Measurements from ENCODE around the gene NEO1.

NEO1 gene

DNA sequence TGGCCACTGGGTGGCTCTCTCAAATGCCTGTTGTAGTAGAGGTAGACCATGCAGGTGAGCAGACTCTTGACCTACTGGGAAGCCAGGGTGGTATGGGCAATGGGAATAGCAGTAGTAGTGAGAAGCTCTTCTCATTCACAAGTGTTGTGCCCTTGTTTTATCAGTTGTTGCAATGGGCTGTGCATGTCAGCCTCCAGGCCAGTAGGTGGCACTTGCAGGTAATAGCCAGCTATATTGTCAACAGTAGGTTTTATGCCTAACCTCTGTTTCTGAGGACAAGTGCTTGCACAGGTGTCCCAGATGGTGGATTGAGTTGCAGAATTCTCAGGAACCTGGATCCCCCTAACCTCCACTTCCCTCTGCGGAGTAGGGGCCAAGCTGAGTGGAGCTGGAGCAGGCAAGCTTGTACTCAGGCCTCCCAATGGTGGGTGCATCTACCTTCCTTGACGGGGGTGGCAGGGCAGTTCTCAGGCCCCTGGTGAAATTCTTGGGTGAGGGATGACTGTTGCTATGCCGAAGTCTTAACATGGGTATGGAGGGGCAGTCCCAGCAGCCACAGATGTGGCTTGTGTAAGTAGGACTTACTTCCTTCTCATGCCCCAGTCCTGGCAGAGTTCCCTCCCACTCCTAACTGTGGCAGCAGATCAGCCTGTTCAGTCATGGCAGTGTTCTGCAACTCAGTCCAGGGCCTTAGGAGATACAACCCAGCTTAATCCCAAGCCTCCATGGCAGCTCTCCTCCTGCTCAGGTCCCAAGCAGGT is 104.3 kb downstream of the NEO1 start:
- Histone ChIP-seq H2AFZ (ENCODE audit: low read length) (no peak overlapping the region), H3K9me2 (ENCODE audit: low read depth, low read length) (no peaks in the 10 kb centered on the region)

DNA sequence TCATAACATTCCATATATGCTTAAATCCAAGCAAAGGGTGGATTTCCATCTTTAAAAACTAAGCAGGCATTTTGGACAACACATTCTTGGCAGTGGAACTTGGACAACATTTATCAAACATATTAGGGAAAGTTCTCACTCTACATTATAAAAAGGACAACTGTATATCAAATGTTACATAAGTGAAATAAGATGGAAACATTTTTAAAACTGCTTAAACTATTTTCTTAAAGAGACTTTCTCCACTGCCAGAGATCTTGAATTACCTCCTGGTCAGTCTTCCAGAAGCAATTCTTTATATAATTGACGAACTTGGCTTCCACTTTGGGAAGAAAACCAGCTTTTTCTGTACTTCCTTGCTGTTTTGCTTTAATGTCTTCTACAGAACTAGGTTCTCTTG is 109.3 kb downstream of the NEO1 start:
- no peak overlapping the region for H2AFZ ChIP-seq (ENCODE audit: low read length)
- no peak overlapping the region for H3K27ac ChIP-seq (ENCODE audit: low read depth, low read length, poor library complexity, severe bottlenecking)
- H3K4me1 ChIP-seq (ENCODE audit: insufficient read depth, low read length, severe bottlenecking), result no peaks in the 10 kb centered on the region
- no peaks in the 10 kb centered on the region for H3K9me3 ChIP-seq (ENCODE audit: low read length)
- H3K4me3 ChIP-seq (ENCODE audit: low read depth, low read length, poor library complexity, severe bottlenecking), result no peak overlapping the region
- TF ChIP-seq, protein P1, sequence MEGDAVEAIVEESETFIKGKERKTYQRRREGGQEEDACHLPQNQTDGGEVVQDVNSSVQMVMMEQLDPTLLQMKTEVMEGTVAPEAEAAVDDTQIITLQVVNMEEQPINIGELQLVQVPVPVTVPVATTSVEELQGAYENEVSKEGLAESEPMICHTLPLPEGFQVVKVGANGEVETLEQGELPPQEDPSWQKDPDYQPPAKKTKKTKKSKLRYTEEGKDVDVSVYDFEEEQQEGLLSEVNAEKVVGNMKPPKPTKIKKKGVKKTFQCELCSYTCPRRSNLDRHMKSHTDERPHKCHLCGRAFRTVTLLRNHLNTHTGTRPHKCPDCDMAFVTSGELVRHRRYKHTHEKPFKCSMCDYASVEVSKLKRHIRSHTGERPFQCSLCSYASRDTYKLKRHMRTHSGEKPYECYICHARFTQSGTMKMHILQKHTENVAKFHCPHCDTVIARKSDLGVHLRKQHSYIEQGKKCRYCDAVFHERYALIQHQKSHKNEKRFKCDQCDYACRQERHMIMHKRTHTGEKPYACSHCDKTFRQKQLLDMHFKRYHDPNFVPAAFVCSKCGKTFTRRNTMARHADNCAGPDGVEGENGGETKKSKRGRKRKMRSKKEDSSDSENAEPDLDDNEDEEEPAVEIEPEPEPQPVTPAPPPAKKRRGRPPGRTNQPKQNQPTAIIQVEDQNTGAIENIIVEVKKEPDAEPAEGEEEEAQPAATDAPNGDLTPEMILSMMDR (IDR thresholded peaks at IDR 0.05; ENCODE audit: low read length), result no peak
- no peaks in the 10 kb centered on the region for H4K20me1 ChIP-seq (ENCODE audit: insufficient read depth, low read length)
- H3F3A ChIP-seq (ENCODE audit: insufficient read depth, low read length), result no peaks in the 10 kb centered on the region
- no peaks in the 10 kb centered on the region for H3K36me3 ChIP-seq (ENCODE audit: insufficient read depth, low read length)
- H3K79me2 ChIP-seq (ENCODE audit: insufficient read depth, low read length), result no peaks in the 10 kb centered on the region
- H3K4me2 ChIP-seq (ENCODE audit: low read length), result no peak overlapping the region
- H3K27me3 ChIP-seq (ENCODE audit: insufficient read depth, low read length), result no peaks in the 10 kb centered on the region
- no peaks in the 10 kb centered on the region for H3K9me2 ChIP-seq (ENCODE audit: low read depth, low read length)
- no peak overlapping the region for H3K9ac ChIP-seq (ENCODE audit: low read length)

More for the DNA sequence above, 104.3 kb downstream of the NEO1 start:
- H3K27me3 ChIP-seq (ENCODE audit: insufficient read depth, low read length), result no peaks in the 10 kb centered on the region
- no peak overlapping the region for H3K4me3 ChIP-seq (ENCODE audit: low read depth, low read length, poor library complexity, severe bottlenecking)
- H3K9ac ChIP-seq (ENCODE audit: low read length), result no peak overlapping the region
- H3F3A ChIP-seq (ENCODE audit: insufficient read depth, low read length), result no peaks in the 10 kb centered on the region
- H4K20me1 ChIP-seq (ENCODE audit: insufficient read depth, low read length), result no peaks in the 10 kb centered on the region
- TF ChIP-seq, protein P1 (IDR thresholded peaks at IDR 0.05; ENCODE audit: low read length), result peak; percentile 42; the same call in 1 of the 2 replicates
- no peak for TF ChIP-seq EZH2 (IDR thresholded peaks at IDR 0.05; ENCODE audit: borderline replicate concordance, low read length)
- no peaks in the 10 kb centered on the region for H3K36me3 ChIP-seq (ENCODE audit: insufficient read depth, low read length)
- H3K27ac ChIP-seq (ENCODE audit: low read depth, low read length, poor library complexity, severe bottlenecking), result no peak overlapping the region
- H3K79me2 ChIP-seq (ENCODE audit: insufficient read depth, low read length), result no peaks in the 10 kb centered on the region
- H3K4me1 ChIP-seq (ENCODE audit: insufficient read depth, low read length, severe bottlenecking), result no peaks in the 10 kb centered on the region
- 0 out of 2 replicates have a peak, but pooled peaks cover 4% of the 10 kb centered on the region for H3K9me3 ChIP-seq (ENCODE audit: low read length)
- H3K4me2 ChIP-seq (ENCODE audit: low read length), result no peak overlapping the region

DNA sequence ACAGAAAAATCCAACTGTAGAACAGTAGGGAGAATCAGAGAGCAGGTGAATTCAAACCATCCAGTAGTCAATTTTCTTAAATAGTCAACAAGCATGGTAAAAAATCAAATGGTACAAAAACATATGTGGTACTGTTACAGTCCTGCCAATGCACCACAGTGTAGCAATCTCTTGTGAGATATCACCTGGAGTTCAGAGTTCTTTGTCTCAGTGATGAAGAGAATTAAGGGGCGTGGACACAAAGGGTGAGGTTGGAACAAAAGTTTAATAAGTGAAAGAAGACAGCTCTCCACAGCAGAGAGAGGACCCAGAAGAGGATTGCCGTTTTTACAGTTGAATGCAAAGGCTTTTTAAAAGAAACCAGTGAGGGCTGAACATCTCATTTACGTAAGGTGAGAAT is 113.2 kb downstream of the NEO1 start:
- Histone ChIP-seq H3K4me1 (ENCODE audit: insufficient read depth, low read length, severe bottlenecking) (no peaks in the 10 kb centered on the region), H4K20me1 (ENCODE audit: insufficient read depth, low read length) (no peaks in the 10 kb centered on the region; the same call in 1 of the 2 replicates), H2AFZ (ENCODE audit: low read length) (no peak overlapping the region), H3F3A (ENCODE audit: insufficient read depth, low read length) (no peaks in the 10 kb centered on the region), H3K79me2 (ENCODE audit: insufficient read depth, low read length) (no peaks in the 10 kb centered on the region), H3K27me3 (ENCODE audit: insufficient read depth, low read length) (no peaks in the 10 kb centered on the region), H3K36me3 (ENCODE audit: insufficient read depth, low read length) (no peaks in the 10 kb centered on the region), H3K4me3 (ENCODE audit: low read depth, low read length, poor library complexity, severe bottlenecking) (no peak overlapping the region), H3K9me2 (ENCODE audit: low read depth, low read length) (no peaks in the 10 kb centered on the region), H3K9me3 (ENCODE audit: low read length) (no peaks in the 10 kb centered on the region), H3K9ac (ENCODE audit: low read length) (no peak overlapping the region), H3K27ac (ENCODE audit: low read depth, low read length, poor library complexity, severe bottlenecking) (no peak overlapping the region), H3K4me2 (ENCODE audit: low read length) (no peak overlapping the region)
- TF ChIP-seq, protein P1 (IDR thresholded peaks at IDR 0.05; ENCODE audit: low read length), result no peak
- TF ChIP-seq EZH2 (IDR thresholded peaks at IDR 0.05; ENCODE audit: borderline replicate concordance, low read length), result no peak

Data from OCI-LY1 (cell line).